HG02970 (cell line): ENCODE results near the gene CTSO.
A peak's percentile ranks its signal among the peaks of the same experiment; 100 is the strongest.

Source experiments
- ATAC-seq: cut with Tn5 transposase; IDR thresholded peaks from one replicate; pipeline ENCODE4 v1.9.1; 2021; ENCODE audit warnings: mild to moderate bottlenecking, moderate library complexity, moderate number of reproducible peaks; ENCODE audit not compliant: unreplicated experiment, low FRiP score

The CTSO gene

GRCh38 chr4:155953151-155954117, at the start of gene CTSO:
Gene CTSO, minus strand, starts transcription at chr4:155953866. Its CDS starts 19 bp downstream, at chr4:155953847.
- ATAC-seq: peak; percentile 96

GRCh38 chr4:156000491-156000890, 46.8 kb upstream of the CTSO start:
- ATAC-seq: no peak

DNA sequence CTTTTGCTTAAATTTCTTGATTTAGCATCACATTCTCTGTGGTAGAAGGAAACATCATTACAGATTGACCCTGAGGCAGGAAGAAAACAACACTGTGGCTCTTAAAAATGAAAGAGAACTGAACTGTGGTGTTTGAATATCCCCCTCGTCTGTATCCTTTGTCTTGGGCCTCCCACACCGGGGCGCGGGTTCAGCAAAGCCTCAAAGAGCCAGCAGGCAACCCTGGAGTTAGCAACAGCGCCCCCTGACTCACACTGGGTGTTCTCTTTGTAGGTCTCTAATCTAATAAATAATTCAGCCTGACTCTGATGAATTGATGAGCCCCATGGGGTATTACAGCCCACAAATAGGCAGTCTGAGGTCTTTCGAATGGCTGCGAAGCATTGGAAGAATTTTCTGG, 46.1 kb upstream of the CTSO start:
- ATAC-seq: no peak

- no peak for ATAC-seq
Observed at GRCh38 chr4:155995069-155995468, 41.4 kb upstream of the CTSO start.

- no peak for ATAC-seq
Observed at GRCh38 chr4:155984106-155984797, 30.6 kb upstream of the CTSO start.

DNA sequence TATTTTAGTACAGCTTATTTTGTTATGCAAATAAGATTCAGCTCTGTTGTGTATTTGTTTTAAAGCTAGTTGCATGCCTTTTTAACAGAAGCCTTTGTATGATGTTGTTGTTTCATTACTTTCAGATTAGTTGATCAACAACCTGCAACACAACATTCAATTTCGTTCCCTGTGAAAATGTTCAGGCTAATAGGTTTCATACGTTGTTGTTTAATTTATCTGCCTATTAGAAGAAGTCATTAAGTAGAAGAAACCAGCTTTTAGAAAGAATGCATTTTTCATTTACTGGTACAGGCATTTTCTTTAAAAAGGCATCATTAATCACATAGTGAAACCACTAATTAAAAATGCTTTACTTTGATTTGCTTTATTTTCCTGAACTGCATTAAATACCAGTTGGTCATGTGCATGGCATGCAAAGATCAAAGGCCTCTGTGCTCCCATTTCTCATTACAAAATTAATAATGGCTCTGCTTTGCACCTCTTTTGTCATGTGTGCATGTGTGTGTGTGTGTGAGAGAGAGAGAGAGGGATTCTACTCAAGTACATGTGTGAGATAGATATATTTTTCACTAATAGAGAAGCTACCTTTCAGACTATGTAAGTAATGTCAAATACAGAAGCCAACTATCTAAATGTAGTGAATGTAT, 29.2 kb upstream of the CTSO start:
- no peak for ATAC-seq

- ATAC-seq: no peak
Observed at GRCh38 chr4:155978810-155979209, 25.1 kb upstream of the CTSO start.

DNA sequence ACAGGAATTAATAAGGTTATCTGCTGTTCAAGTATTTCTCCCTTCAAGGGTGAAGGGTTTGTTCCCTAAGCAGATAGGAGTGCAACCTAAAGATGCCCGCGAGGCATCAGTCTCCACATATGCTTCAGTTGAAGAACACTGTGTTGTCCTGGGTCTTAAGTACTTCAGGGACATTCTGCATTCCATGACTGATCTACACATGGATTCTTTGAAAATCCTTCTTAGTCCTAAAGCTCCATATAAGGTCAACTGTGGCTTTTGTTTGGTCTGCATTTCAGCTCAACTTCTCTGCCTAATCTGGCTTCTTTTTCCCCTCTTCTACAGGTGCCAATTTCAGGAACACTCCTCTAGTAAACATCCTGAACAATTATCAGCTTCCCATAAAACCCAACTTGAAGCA, 21.8 kb upstream of the CTSO start:
- no peak for ATAC-seq

GRCh38 chr4:155974996-155975395, 21.3 kb upstream of the CTSO start:
- no peak for ATAC-seq

DNA sequence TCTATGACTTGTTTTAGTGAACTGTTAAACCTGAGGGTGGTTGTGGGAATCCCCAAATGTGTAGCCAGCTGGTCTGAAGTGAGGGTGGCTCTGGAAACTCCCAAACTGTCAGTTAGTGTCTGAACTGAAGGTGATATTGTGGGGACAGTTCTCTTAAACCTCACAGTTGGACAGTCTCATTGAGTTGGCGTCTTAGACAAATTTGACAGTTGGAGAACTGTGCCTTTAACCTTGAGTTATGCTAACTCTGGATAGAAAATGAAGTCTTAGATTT, 20.7 kb upstream of the CTSO start:
- ATAC-seq: peak; percentile 98

DNA sequence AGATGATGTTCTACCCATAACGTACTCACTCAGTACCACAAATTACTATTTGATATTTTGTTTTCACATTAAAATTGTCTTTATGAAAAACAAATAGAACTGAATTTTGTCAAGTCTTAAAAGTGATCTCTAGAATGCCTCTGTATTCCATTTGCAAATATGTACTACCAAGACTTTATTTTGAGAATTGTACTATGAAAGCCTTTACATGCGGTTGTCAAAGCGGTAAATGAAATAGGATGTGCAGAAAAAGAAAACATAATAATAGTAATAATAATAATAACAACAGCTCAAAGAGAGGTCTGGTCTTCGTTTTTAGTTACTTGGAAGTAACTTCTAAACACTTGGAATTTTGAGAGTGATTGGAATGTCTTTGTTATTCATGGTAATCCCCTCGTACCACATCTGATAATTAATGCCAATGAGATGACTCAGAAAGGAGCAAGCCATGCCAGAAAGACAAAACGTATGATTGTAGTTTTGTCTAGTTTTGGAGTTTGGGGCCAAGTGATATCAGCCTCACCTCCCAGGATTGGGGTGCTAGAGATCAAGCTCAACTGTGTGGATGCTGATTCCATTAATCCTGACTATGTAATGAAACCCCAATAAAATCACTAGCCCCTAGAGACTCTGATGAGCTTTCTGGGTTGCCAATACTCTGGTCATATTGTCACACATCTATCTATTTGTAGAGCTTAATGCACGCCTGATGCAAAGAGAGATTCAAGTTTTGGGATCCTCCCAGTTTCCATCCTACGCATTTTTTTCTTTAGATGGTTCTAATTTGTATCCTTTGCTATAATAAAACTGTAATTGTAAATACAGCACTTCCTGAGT, 20.2 kb upstream of the CTSO start:
- ATAC-seq: peak; percentile 22

- no peak for ATAC-seq
Observed at GRCh38 chr4:155972098-155972497, 18.4 kb upstream of the CTSO start.

GRCh38 chr4:155966731-155967395, 13.2 kb upstream of the CTSO start:
- no peak for ATAC-seq

DNA sequence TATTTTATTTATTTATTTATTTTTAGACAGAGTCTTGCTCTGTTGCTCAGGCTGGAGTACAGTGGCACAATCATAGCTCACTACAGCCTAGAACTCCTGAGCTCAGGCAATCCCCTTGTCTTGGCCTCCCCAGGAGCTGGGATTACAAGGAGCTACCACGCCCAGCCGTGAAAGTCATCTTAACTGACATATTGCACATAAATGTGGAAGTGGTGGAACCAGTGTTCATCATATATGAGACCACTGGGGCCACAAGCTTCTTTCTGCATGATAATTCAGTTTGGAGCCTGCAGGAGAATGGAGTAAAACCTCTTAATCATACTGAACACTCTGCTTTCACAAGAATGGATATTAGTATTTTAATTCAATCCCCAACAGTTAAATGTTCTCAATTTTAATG, 12.5 kb upstream of the CTSO start:
- no peak for ATAC-seq

- ATAC-seq: no peak
Observed at GRCh38 chr4:155964016-155964891, 10.6 kb upstream of the CTSO start.

DNA sequence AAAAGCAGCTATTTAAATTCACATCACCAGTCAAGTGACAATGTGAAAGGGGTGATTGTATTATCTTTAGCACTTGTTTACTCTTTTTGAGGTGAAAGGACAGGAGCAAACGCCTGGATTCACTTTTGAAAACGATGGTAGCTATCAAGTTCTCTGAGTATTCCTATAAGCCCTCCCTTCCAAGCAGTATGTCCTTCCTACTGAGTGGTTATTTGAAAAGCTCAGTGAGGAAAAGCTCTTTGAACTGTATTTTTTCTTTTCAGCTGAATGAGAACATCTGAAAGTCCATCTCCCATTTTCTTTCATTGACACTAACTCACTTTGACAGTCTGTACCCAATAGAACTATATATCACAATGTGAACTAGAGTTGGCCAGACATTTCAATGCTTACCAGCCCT, 9.1 kb upstream of the CTSO start:
- no peak for ATAC-seq

DNA sequence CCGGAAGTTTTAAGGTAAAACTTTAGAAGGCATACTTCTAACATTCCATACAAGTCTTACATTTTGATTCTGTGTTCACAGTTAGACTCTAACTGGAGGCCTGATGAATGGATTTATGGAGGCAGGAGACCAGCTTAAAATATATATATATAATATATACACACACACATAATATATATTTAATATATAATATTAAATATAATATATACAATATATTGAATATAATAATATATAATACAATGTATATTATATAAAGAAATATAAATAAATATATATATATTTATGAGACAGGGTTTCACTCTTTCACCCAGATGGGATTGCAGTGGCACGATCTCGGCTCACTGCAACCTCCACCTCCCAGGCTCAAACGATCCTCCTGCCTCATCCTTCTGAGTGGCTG, 7.9 kb upstream of the CTSO start:
- ATAC-seq: no peak

GRCh38 chr4:155960522-155960921, 6.9 kb upstream of the CTSO start:
- ATAC-seq: no peak

GRCh38 chr4:155959417-155959816, 5.8 kb upstream of the CTSO start:
- no peak for ATAC-seq
